Measurements from ENCODE around the gene AP1G1. TPM values are rescaled to one million over a fixed set of nuclear protein-coding genes. Genes with fewer than 3 reads are reported as not detected.

AP1G1 gene
- total RNA-seq, 2 experiments from 2014 or later: 53.9 to 57.4 TPM

- POLR2A ChIA-PET: no interaction called here
- Mint-ChIP-seq H3K9me3 (no peaks in the 10 kb centered on the region), H3K27ac (peak overlapping the region; percentile 27), H3K4me1 (ENCODE audit: low read depth) (peaks cover 4% of the 10 kb centered on the region), H3K4me3 (no peak overlapping the region), H3K36me3 (ENCODE audit: low read depth) (peaks cover 33% of the 10 kb centered on the region), H3K27me3 (no peaks in the 10 kb centered on the region)
- CTCF ChIA-PET: no interaction called here
- no peak for ATAC-seq
- intact Hi-C loops (cut with micrococcal nuclease): no loop called here
- DNase-seq: no peak
- TF ChIP-seq CTCF (IDR thresholded peaks at IDR 0.05): peak; percentile 36
Observed at GRCh38 chr16:71754108-71754507, 54.5 kb downstream of the AP1G1 start.

GRCh38 chr16:71748226-71748625, 60.4 kb downstream of the AP1G1 start:
- CTCF ChIA-PET: interaction anchor here (1.5 kb wide), 1 partner anchor 213 kb away, joined by 3 read pairs; no protein-coding TSS in a partner anchor
- no peaks in the 10 kb centered on the region for H3K27me3 Mint-ChIP-seq

GRCh38 chr16:71746442-71747046, 62.1 kb downstream of the AP1G1 start:
- peak; percentile 85 for TF ChIP-seq CTCF (IDR thresholded peaks at IDR 0.05)
- ATAC-seq: no peak
- Mint-ChIP-seq H3K36me3 (ENCODE audit: low read depth) (peaks cover 34% of the 10 kb centered on the region), H3K27me3 (no peaks in the 10 kb centered on the region), H3K27ac (peak overlapping the region; percentile 12), H3K9me3 (no peaks in the 10 kb centered on the region), H3K4me1 (ENCODE audit: low read depth) (peaks cover 8% of the 10 kb centered on the region), H3K4me3 (no peak overlapping the region)
- intact Hi-C loops (cut with micrococcal nuclease): no loop called here
- ChIA-PET POLR2A (no interaction called here), CTCF (no interaction called here)
- peak; percentile 34 for DNase-seq

More at GRCh38 chr16:71748226-71748625, 60.4 kb downstream of the AP1G1 start:
- H3K4me1 Mint-ChIP-seq (ENCODE audit: low read depth): peaks cover 8% of the 10 kb centered on the region
- POLR2A ChIA-PET: no interaction called here
- intact Hi-C loops (cut with micrococcal nuclease): no loop called here
- no peaks in the 10 kb centered on the region for H3K9me3 Mint-ChIP-seq
- DNase-seq (no peak), ATAC-seq (no peak)
- no peak overlapping the region for H3K27ac Mint-ChIP-seq
- TF ChIP-seq CTCF (IDR thresholded peaks at IDR 0.05): no peak
- peaks cover 32% of the 10 kb centered on the region for H3K36me3 Mint-ChIP-seq (ENCODE audit: low read depth)
- no peak overlapping the region for H3K4me3 Mint-ChIP-seq

GRCh38 chr16:71738855-71739254, 69.8 kb downstream of the AP1G1 start:
- ATAC-seq (no peak), DNase-seq (no peak)
- ChIA-PET POLR2A (no interaction called here), CTCF (interaction anchor here (1.3 kb wide), 1 partner anchor 10 kb away, joined by 5 read pairs; no protein-coding TSS in a partner anchor)
- intact Hi-C loops (cut with micrococcal nuclease): no loop called here
- no peak for TF ChIP-seq CTCF (IDR thresholded peaks at IDR 0.05)
- Mint-ChIP-seq H3K4me1 (ENCODE audit: low read depth) (no peaks in the 10 kb centered on the region), H3K27ac (no peak overlapping the region), H3K9me3 (no peaks in the 10 kb centered on the region), H3K4me3 (no peak overlapping the region), H3K36me3 (ENCODE audit: low read depth) (peaks cover 36% of the 10 kb centered on the region), H3K27me3 (no peaks in the 10 kb centered on the region)

- no peaks in the 10 kb centered on the region for H3K9me3 Mint-ChIP-seq
- peaks cover 41% of the 10 kb centered on the region for H3K36me3 Mint-ChIP-seq (ENCODE audit: low read depth)
- CTCF ChIA-PET: no interaction called here
- no peak overlapping the region for H3K4me3 Mint-ChIP-seq
- H3K27me3 Mint-ChIP-seq: no peaks in the 10 kb centered on the region
- DNase-seq (no peak), ATAC-seq (no peak)
- POLR2A ChIA-PET: no interaction called here
- no peaks in the 10 kb centered on the region for H3K4me1 Mint-ChIP-seq (ENCODE audit: low read depth)
- H3K27ac Mint-ChIP-seq: no peak overlapping the region
- intact Hi-C loops (cut with micrococcal nuclease): no loop called here
- no peak for TF ChIP-seq CTCF (IDR thresholded peaks at IDR 0.05)
Observed at GRCh38 chr16:71737501-71737900, 71.1 kb downstream of the AP1G1 start.
